GM23338 (cell line): ENCODE data around the gene ZMYND8. TPM values are rescaled to one million over a fixed set of nuclear protein-coding genes. Genes with fewer than 3 reads are reported as not detected.

Source experiments
- ATAC-seq: fragments of 200-7000 bp; cut with Tn5 transposase; 3 replicates; pipeline ENCODE4 v1.9.1; 2020
- DNase-seq: peaks from one replicate; pipeline ENCODE4 v3.0.0-alpha.2; 2015; ENCODE audit warnings: low spot score
- H2AFZ ChIP-seq: fragments of 200-600 bp; sonication (generic); 2 replicates; pipeline ENCODE4 v1.8.0; 2016; ENCODE audit warnings: antibody characterized with exemption, mild to moderate bottlenecking, moderate library complexity
- H3F3A ChIP-seq: fragments of 200-600 bp; sonication (generic); replicated peaks from 2 replicates; pipeline ENCODE4 v1.8.0; 2017; ENCODE audit warnings: antibody characterized with exemption, mixed run types, low read depth
- H3K27ac ChIP-seq: fragments of 200-600 bp; sonication (generic); 2 replicates; pipeline ENCODE4 v1.6.1; 2016; ENCODE audit warnings: low read depth
- H3K27me3 ChIP-seq: fragments of 200-600 bp; sonication (generic); 2 replicates; pipeline ENCODE4 v1.8.0; 2016; ENCODE audit warnings: mild to moderate bottlenecking, mixed run types, moderate library complexity; ENCODE audit not compliant: insufficient read depth
- H3K36me3 ChIP-seq: fragments of 200-600 bp; sonication (generic); 2 replicates; pipeline ENCODE4 v1.8.0; 2016; ENCODE audit warnings: mild to moderate bottlenecking; ENCODE audit not compliant: insufficient read depth
- H3K4me1 ChIP-seq: fragments of 200-600 bp; sonication (generic); 2 replicates; pipeline ENCODE4 v1.8.0; 2016; ENCODE audit warnings: mild to moderate bottlenecking, moderate library complexity; ENCODE audit not compliant: insufficient read depth
- H3K4me2 ChIP-seq: fragments of 200-600 bp; sonication (generic); 2 replicates; pipeline ENCODE4 v1.7.1; 2017; ENCODE audit warnings: mixed run types
- H3K4me3 ChIP-seq: fragments of 200-600 bp; sonication (generic); 2 replicates; pipeline ENCODE4 v1.6.1; 2016; ENCODE audit warnings: mixed run types
- H3K79me2 ChIP-seq: fragments of 200-600 bp; sonication (generic); replicated peaks from 2 replicates; pipeline ENCODE4 v1.8.0; 2017; ENCODE audit warnings: mild to moderate bottlenecking; ENCODE audit not compliant: insufficient read depth
- H3K9me2 ChIP-seq: fragments of 200-600 bp; sonication (generic); 2 replicates; pipeline ENCODE4 v1.8.0; 2017; ENCODE audit not compliant: insufficient read depth
- H4K20me1 ChIP-seq: fragments of 200-600 bp; sonication (generic); replicated peaks from 2 replicates; pipeline ENCODE4 v1.8.0; 2017; ENCODE audit warnings: mild to moderate bottlenecking; ENCODE audit not compliant: insufficient read depth
- H3K27ac Mint-ChIP-seq: 2 replicates; pipeline ENCODE4 v1.8.0; 2020; ENCODE audit warnings: inconsistent platforms, mild to moderate bottlenecking, moderate library complexity, mixed read lengths
- H3K27me3 Mint-ChIP-seq: 3 replicates; pipeline ENCODE4 v1.8.0; 2022; ENCODE audit warnings: low read depth, mild to moderate bottlenecking, moderate library complexity, mixed read lengths, inconsistent platforms; ENCODE audit not compliant: insufficient read depth, poor library complexity
- H3K36me3 Mint-ChIP-seq: 3 replicates; pipeline ENCODE4 v1.8.0; 2021; ENCODE audit warnings: low read depth, mild to moderate bottlenecking, inconsistent platforms, moderate library complexity, mixed read lengths
- H3K4me1 Mint-ChIP-seq: 3 replicates; pipeline ENCODE4 v1.8.0; 2020; ENCODE audit warnings: mild to moderate bottlenecking, inconsistent platforms, mixed read lengths
- H3K4me3 Mint-ChIP-seq: 3 replicates; pipeline ENCODE4 v1.8.0; 2021; ENCODE audit warnings: moderate library complexity, mild to moderate bottlenecking, inconsistent platforms, mixed read lengths
- H3K9me3 Mint-ChIP-seq: 3 replicates; pipeline ENCODE4 v1.8.0; 2020; ENCODE audit warnings: moderate library complexity, mild to moderate bottlenecking, inconsistent platforms, mixed read lengths
- CREB1 ChIP-seq: fragments of 250-450 bp; sonication (Bioruptor Pico); IDR thresholded peaks from 2 replicates; pipeline ENCODE4 v1.5.0; 2020; ENCODE audit warnings: low read depth, mild to moderate bottlenecking, moderate library complexity
- EZH2 ChIP-seq: fragments of 200-600 bp; sonication (generic); IDR thresholded peaks from one replicate; pipeline ENCODE4 v1.8.0; 2017; ENCODE audit warnings: antibody characterized with exemption, mild to moderate bottlenecking, low read depth; ENCODE audit not compliant: unreplicated experiment
- EZH2phosphoT487 ChIP-seq: fragments of 200-600 bp; sonication (generic); IDR thresholded peaks from one replicate; pipeline ENCODE4 v1.8.1; 2018; ENCODE audit warnings: antibody characterized with exemption; ENCODE audit not compliant: unreplicated experiment
- JUNB ChIP-seq: IDR thresholded peaks from one replicate; pipeline ENCODE4 v1.6.1; 2016; ENCODE audit warnings: antibody characterized with exemption; ENCODE audit not compliant: unreplicated experiment
- NANOG ChIP-seq: IDR thresholded peaks from 2 replicates; pipeline ENCODE4 v1.6.1; 2016; ENCODE audit warnings: antibody characterized with exemption, borderline replicate concordance
- POLR2AphosphoS5 ChIP-seq: IDR thresholded peaks from 2 replicates; pipeline ENCODE4 v1.6.1; 2016; ENCODE audit warnings: antibody characterized with exemption, low read depth
- STAT1 ChIP-seq: IDR thresholded peaks from one replicate; pipeline ENCODE4 v1.6.1; 2016; ENCODE audit warnings: antibody characterized with exemption; ENCODE audit not compliant: unreplicated experiment
- ZNF114 ChIP-seq: fragments of 250-450 bp; sonication (Bioruptor Pico); IDR thresholded peaks from 2 replicates; pipeline ENCODE4 v1.5.0; 2020; ENCODE audit warnings: mild to moderate bottlenecking, moderate library complexity
- ZNF331 ChIP-seq: fragments of 250-450 bp; sonication (Bioruptor Pico); IDR thresholded peaks from 2 replicates; pipeline ENCODE4 v1.5.0; 2020; ENCODE audit warnings: low read depth, mild to moderate bottlenecking, moderate library complexity
- polyA plus RNA-seq: library from polyadenylated mRNA; unstranded; fragments of >200 nt; fragmentation: Nextera tagmentation; extraction: Ambion mirVana; gene quantifications from 2 replicates; pipeline ENCODE4 v1.2.1, GENCODE V29; 2016
- total RNA-seq: library from RNA; depleted of rRNA; stranded (reverse); fragments of >200 nt; shearing (Covaris generic); gene quantifications from 2 replicates; pipeline ENCODE4 v1.2.3, GENCODE V29; 2014
- TF ChIP-seq, protein P1 (sequence below): fragments of 250-450 bp; sonication (Bioruptor Pico); IDR thresholded peaks from 2 replicates; pipeline ENCODE4 v1.5.0; 2020; ENCODE audit warnings: mild to moderate bottlenecking, moderate library complexity
- TF ChIP-seq, protein P2 (sequence below): IDR thresholded peaks from 2 replicates; pipeline ENCODE4 v1.6.1; 2016; ENCODE audit warnings: antibody characterized with exemption
- TF ChIP-seq, protein P3 (sequence below), 2 experiments: fragments of 200-600 bp in 1 of 2; sonication (generic) in 1 of 2; conservative IDR thresholded peaks; 2 replicates each; pipeline versions ENCODE4 v1.5.1 to v1.6.1; 2016 to 2017; ENCODE audit warnings: antibody characterized with exemption in 2 of 2, low read depth in 2 of 2, mild to moderate bottlenecking in 2 of 2, moderate library complexity in 1 of 2
- TF ChIP-seq, protein P4 (sequence below): IDR thresholded peaks from one replicate; pipeline ENCODE4 v1.6.1; 2018; ENCODE audit warnings: antibody characterized with exemption; ENCODE audit not compliant: unreplicated experiment

The ZMYND8 gene
- total and polyA plus RNA-seq, 2 experiments from 2014 or later, result 70.9 to 128 TPM

DNA sequence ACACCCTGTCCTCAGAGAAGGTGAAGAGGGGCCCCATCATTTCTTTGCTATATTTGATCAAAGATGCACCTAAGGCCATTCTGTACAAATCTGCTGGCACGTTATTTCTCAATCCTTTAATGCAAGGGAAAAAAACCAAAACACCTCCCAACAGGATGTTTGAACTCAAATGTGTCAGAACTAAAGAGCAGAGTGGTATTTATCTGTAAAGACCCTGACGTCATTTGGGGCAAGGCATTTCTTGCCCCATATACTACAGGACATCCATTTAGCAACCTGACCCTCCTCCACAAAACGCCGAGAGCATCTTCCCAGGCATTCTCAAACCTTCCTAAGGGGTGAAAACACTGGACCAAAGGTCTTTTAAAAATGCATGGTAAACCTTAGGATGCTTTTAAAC, 50.8 kb downstream of the ZMYND8 start (continued):
- TF ChIP-seq, protein P1, sequence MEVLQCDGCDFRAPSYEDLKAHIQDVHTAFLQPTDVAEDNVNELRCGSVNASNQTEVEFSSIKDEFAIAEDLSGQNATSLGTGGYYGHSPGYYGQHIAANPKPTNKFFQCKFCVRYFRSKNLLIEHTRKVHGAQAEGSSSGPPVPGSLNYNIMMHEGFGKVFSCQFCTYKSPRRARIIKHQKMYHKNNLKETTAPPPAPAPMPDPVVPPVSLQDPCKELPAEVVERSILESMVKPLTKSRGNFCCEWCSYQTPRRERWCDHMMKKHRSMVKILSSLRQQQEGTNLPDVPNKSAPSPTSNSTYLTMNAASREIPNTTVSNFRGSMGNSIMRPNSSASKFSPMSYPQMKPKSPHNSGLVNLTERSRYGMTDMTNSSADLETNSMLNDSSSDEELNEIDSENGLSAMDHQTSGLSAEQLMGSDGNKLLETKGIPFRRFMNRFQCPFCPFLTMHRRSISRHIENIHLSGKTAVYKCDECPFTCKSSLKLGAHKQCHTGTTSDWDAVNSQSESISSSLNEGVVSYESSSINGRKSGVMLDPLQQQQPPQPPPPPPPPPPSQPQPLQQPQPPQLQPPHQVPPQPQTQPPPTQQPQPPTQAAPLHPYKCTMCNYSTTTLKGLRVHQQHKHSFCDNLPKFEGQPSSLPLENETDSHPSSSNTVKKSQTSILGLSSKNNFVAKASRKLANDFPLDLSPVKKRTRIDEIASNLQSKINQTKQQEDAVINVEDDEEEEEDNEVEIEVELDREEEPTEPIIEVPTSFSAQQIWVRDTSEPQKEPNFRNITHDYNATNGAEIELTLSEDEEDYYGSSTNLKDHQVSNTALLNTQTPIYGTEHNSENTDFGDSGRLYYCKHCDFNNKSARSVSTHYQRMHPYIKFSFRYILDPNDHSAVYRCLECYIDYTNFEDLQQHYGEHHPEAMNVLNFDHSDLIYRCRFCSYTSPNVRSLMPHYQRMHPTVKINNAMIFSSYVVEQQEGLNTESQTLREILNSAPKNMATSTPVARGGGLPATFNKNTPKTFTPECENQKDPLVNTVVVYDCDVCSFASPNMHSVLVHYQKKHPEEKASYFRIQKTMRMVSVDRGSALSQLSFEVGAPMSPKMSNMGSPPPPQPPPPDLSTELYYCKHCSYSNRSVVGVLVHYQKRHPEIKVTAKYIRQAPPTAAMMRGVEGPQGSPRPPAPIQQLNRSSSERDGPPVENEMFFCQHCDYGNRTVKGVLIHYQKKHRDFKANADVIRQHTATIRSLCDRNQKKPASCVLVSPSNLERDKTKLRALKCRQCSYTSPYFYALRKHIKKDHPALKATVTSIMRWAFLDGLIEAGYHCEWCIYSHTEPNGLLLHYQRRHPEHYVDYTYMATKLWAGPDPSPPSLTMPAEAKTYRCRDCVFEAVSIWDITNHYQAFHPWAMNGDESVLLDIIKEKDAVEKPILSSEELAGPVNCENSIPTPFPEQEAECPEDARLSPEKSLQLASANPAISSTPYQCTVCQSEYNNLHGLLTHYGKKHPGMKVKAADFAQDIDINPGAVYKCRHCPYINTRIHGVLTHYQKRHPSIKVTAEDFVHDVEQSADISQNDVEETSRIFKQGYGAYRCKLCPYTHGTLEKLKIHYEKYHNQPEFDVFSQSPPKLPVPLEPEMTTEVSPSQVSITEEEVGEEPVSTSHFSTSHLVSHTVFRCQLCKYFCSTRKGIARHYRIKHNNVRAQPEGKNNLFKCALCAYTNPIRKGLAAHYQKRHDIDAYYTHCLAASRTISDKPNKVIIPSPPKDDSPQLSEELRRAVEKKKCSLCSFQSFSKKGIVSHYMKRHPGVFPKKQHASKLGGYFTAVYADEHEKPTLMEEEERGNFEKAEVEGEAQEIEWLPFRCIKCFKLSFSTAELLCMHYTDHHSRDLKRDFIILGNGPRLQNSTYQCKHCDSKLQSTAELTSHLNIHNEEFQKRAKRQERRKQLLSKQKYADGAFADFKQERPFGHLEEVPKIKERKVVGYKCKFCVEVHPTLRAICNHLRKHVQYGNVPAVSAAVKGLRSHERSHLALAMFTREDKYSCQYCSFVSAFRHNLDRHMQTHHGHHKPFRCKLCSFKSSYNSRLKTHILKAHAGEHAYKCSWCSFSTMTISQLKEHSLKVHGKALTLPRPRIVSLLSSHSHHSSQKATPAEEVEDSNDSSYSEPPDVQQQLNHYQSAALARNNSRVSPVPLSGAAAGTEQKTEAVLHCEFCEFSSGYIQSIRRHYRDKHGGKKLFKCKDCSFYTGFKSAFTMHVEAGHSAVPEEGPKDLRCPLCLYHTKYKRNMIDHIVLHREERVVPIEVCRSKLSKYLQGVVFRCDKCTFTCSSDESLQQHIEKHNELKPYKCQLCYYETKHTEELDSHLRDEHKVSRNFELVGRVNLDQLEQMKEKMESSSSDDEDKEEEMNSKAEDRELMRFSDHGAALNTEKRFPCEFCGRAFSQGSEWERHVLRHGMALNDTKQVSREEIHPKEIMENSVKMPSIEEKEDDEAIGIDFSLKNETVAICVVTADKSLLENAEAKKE (CRISPR knock-in tag), result no peak
- TF ChIP-seq CREB1 (CRISPR knock-in tag) (no peak), JUNB (no peak), NANOG (no peak), POLR2AphosphoS5 (no peak), STAT1 (no peak), ZNF331 (CRISPR knock-in tag) (no peak), EZH2phosphoT487 (no peak)
- TF ChIP-seq, protein P2, sequence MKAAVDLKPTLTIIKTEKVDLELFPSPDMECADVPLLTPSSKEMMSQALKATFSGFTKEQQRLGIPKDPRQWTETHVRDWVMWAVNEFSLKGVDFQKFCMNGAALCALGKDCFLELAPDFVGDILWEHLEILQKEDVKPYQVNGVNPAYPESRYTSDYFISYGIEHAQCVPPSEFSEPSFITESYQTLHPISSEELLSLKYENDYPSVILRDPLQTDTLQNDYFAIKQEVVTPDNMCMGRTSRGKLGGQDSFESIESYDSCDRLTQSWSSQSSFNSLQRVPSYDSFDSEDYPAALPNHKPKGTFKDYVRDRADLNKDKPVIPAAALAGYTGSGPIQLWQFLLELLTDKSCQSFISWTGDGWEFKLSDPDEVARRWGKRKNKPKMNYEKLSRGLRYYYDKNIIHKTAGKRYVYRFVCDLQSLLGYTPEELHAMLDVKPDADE, result no peak

DNA sequence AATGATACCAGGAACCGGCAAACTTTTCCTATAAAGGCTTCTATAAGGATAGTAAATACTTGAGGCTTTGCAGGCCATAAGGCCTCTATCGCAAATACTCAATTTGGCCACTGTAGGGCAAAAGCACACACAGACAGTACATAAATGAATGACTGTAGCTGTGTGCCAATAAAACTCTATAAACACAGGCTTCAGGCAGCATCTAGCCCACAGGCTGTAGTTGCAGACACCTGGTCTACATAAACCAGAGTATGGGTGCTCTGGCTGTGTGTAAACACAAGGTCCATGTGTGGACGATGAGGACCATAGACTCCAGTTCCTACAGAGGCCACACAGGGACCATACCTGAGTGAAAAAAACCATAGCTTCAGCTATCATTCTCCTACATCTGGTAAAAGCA, 52.2 kb downstream of the ZMYND8 start:
- Mint-ChIP-seq H3K27me3 (peaks cover 19% of the 10 kb centered on the region), H3K4me3 (no peak overlapping the region; the same call in 2 of the 3 replicates), H3K36me3 (peaks cover 89% of the 10 kb centered on the region), H3K4me1 (peaks cover 35% of the 10 kb centered on the region), H3K27ac (peak overlapping the region; percentile 72; the same call in 1 of the 2 replicates), H3K9me3 (no peaks in the 10 kb centered on the region; the same call in 2 of the 3 replicates)
- H4K20me1 ChIP-seq, result peaks cover 8% of the 10 kb centered on the region
- H2AFZ ChIP-seq, result no peak overlapping the region
- H3K4me2 ChIP-seq, result no peak overlapping the region
- no peak overlapping the region for H3K4me3 ChIP-seq
- ATAC-seq (peak; percentile 19; the same call in 1 of the 3 replicates), DNase-seq (no peak)
- H3K79me2 ChIP-seq, result peaks cover 100% of the 10 kb centered on the region
- no peaks in the 10 kb centered on the region for H3K27me3 ChIP-seq
- peaks cover 14% of the 10 kb centered on the region for H3F3A ChIP-seq
- H3K9me2 ChIP-seq, result no peaks in the 10 kb centered on the region
- peak overlapping the region; percentile 88 for H3K27ac ChIP-seq
- peaks cover 27% of the 10 kb centered on the region for H3K36me3 ChIP-seq
- H3K4me1 ChIP-seq, result peaks cover 28% of the 10 kb centered on the region
- TF ChIP-seq ZNF114 (CRISPR knock-in tag) (no peak), EZH2 (no peak), JUNB (no peak), STAT1 (no peak)
- TF ChIP-seq, protein P3, sequence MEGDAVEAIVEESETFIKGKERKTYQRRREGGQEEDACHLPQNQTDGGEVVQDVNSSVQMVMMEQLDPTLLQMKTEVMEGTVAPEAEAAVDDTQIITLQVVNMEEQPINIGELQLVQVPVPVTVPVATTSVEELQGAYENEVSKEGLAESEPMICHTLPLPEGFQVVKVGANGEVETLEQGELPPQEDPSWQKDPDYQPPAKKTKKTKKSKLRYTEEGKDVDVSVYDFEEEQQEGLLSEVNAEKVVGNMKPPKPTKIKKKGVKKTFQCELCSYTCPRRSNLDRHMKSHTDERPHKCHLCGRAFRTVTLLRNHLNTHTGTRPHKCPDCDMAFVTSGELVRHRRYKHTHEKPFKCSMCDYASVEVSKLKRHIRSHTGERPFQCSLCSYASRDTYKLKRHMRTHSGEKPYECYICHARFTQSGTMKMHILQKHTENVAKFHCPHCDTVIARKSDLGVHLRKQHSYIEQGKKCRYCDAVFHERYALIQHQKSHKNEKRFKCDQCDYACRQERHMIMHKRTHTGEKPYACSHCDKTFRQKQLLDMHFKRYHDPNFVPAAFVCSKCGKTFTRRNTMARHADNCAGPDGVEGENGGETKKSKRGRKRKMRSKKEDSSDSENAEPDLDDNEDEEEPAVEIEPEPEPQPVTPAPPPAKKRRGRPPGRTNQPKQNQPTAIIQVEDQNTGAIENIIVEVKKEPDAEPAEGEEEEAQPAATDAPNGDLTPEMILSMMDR (conservative IDR thresholded peaks at IDR 0.05; ENCODE audit: low read depth in 2 of 2), result no peak
- TF ChIP-seq, protein P4, sequence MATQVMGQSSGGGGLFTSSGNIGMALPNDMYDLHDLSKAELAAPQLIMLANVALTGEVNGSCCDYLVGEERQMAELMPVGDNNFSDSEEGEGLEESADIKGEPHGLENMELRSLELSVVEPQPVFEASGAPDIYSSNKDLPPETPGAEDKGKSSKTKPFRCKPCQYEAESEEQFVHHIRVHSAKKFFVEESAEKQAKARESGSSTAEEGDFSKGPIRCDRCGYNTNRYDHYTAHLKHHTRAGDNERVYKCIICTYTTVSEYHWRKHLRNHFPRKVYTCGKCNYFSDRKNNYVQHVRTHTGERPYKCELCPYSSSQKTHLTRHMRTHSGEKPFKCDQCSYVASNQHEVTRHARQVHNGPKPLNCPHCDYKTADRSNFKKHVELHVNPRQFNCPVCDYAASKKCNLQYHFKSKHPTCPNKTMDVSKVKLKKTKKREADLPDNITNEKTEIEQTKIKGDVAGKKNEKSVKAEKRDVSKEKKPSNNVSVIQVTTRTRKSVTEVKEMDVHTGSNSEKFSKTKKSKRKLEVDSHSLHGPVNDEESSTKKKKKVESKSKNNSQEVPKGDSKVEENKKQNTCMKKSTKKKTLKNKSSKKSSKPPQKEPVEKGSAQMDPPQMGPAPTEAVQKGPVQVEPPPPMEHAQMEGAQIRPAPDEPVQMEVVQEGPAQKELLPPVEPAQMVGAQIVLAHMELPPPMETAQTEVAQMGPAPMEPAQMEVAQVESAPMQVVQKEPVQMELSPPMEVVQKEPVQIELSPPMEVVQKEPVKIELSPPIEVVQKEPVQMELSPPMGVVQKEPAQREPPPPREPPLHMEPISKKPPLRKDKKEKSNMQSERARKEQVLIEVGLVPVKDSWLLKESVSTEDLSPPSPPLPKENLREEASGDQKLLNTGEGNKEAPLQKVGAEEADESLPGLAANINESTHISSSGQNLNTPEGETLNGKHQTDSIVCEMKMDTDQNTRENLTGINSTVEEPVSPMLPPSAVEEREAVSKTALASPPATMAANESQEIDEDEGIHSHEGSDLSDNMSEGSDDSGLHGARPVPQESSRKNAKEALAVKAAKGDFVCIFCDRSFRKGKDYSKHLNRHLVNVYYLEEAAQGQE, result no peak
